Suppressor macrophage treated with lipopolysaccharide for 1 hour (primary cell): ENCODE data around the gene RAB3C.
"Not testable (repeated sequence)": the region's sequence is repeated elsewhere in the genome, so short reads cannot be mapped to it uniquely, and the experiment has no call there.

Experiments
- DNase-seq, 3 donors: peaks; one replicate each; pipeline ENCODE4 v3.0.0-alpha.2; 2020 to 2022

RAB3C gene

DNA sequence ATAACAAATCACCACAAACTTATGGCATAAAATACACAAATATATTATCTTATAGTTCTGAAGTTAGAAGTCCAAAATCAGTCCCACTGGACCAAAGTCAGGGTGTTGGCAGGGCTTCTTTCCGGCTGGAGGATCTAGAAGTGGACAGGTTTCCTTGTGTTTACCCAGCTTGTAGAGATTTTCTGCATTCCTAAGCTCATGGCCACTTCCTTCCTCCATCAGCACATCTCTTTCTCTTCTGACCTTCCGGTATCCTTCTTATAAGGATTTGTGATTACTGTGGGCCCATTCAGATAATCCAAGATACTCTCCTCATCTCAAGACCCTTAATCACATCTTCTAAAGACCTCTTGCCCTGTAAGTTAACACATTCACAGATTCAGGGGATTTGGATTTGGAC lies 97.6 kb downstream of the RAB3C start:
- no peak for DNase-seq

DNA sequence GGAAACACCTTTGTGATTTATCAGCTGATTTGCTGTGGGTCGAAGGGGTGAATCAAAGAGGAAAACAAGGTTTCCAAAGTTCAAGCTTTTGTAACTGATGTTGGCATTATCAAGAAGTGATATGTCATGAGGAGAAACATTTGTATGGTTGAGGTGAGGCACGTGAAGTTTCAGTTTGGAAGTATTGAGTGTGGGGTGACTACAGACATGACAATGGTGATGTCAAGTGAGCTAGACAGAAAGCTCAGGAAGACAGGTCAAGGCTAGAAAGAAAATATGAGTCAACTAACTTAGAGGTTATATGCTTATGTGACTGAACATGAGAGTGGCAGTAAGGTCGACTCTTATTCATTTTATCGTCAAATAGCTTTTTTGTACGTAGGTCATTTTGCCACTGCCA lies 99.1 kb downstream of the RAB3C start:
- no peak for DNase-seq

DNA sequence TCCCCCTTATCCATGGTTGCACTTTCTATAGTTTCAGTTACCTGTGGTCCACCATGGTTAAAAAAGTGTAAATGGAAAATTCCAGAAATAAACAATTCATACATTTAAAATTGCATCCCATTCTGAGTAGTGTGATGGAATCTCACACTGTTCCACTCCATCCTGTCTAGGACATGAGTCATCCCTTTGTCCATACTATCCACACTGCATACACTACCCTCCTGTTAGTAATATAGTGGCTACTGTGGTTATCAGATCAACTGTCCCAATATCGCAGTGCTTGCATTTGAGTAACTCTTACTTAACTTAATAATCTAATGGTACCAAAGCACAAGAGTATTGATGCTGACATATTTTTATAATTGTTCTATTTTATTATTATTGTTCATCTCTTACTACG lies 100.7 kb downstream of the RAB3C start:
- no peak for DNase-seq

DNA sequence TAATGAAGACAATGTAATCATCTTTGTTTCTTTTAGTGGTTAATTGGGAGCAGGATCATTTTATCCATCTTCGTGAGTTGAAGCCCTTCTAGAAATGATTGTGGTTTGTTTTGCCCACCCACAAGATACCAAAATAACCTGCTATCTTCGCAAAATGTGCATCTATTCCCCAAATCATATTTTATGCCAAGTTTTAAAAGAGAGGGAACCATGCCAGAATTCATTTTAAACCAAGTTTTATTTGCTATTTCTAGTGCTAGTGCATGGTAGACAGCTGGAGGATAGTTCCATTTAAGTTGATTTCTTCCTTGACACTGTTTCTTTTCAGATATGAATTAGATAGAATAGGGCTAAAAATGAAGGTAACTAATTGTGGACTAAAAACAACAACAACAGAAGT lies 104.2 kb downstream of the RAB3C start:
- no peak for DNase-seq

DNA sequence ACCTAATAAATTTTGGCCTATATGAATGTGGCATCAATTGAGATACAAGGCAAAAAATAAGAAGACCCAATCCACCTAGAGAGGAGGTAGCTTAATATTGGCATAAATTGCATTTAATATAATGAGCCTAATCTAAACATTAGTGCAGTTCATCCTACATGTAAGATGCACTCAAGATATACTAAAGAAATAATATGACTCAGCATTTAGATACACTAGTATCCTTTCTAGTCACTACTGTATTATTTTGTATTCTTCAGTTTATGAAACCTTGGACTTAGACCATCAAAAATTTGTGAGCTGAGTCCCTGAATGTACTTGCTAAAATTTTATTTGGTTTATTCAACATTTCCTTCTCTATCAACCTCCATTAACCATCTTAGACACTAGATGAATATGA lies 104.7 kb downstream of the RAB3C start:
- no peak for DNase-seq

DNA sequence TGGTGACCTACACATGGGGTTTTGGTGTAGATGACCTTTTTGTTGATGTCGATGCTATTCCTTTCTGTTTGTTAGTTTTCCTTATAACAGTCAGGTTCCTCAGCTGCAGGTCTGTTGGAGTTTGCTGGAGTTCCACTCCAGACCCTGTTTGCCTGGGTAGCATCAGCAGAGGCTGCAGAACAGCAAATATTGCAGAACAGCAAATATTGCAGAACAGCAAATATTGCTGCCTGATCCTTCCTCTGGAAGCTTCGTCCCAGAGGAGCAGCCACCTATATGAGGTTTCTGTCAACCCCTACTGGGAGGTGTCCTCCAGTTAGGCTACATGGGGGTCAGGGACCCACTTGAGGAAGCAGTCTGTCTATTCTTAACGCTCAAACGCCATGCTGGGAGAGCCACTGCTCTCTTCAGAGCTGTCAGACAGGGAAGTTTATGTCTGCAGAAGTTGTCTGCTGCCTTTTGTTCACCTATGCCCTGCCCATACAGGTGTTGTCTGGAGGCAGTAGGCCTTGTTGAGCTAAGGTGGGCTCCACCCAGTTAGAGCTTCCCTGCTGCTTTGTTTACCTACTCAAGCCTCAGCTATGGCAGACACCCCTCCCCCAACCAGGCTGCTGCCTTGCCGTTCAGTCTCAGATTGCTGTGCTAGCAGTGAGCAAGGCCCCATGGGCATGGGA lies 116.3 kb downstream of the RAB3C start:
- DNase-seq: not testable (repeated sequence)

DNA sequence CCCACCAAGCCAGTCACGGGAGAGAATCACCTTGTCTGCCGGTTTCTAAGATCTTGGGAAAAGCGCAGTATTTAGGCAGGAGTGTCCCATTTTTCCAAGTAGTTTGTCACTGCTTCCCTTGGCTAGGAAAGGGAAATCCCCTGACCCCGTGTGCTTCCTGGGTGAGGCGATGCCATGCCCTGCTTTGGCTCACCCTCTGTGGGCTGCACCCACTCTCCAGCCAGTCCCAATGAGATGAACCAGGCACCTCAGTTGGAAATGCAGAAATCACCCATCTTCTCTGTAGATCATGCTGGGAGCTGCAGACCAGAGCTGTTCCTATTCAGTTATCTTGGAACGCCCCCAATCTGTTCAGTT lies 116.9 kb downstream of the RAB3C start:
- peak in 1 of 3 donors; percentile 15 for DNase-seq

DNA sequence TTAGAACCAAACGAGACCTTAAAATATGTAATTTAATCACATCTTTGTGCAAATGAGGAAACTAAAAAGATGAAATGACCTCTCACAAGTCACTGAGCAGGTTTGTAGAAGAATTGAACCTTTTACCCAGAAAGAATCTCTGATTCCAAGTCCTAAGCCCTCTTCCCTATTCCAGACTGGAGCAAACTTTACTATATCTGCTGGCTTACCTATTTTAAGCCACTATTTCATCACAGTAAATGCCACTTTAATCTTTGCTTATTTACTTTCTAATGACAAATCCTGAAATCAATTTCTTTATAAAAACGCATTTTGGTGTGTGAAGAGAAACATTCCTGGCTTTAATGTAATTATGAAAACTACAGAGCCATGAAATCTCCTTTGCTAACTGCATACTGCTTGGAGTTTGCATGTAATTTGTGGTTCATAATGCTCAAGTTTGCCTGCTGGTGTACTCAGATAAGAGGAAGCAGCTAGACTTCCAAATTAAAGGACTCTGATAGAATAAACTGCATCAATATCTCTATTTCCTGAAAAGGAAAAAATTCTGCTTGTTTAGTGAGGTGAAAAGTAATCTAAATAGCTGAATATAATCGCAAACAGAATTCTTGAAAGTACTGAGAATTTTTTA lies 121.2 kb downstream of the RAB3C start:
- no peak for DNase-seq

DNA sequence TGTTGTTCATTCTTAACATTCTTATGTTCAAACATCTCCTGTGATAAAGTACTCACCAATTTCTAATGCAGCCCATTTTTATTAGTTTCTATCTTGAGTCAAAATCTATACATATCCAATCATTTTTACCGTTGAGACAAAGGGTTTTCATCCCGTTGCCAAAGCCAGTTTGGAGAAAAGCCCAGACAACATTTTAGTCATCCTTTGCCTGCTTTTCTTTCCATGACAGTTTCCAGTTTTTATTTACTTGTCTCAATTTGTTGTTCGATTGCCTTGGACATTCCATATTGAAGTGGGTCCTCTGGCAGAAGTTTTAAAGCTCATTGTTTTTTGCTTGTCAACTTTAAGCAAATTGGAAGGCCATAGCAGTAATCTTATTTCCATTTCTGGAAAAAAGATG lies 123.9 kb downstream of the RAB3C start:
- DNase-seq: no peak

DNA sequence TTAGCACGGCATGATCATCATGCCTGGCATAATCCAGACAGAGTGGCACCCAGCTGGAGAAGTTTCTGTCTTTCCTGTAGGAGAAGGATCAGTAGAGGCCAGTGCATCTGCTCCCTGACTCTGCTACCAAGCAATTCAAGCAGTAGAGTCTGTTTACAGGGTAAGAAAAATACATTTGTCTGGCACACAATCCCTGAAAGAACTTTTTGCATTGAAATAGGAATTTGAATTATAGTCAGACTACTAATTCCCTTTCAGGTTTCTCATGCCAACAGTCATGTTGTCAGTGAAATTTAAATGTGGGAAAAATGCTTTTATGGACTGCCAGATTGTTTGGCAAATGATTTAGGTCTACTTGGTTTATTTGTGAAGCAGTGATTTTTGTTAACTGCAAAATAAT lies 125.6 kb downstream of the RAB3C start:
- DNase-seq: no peak

DNA sequence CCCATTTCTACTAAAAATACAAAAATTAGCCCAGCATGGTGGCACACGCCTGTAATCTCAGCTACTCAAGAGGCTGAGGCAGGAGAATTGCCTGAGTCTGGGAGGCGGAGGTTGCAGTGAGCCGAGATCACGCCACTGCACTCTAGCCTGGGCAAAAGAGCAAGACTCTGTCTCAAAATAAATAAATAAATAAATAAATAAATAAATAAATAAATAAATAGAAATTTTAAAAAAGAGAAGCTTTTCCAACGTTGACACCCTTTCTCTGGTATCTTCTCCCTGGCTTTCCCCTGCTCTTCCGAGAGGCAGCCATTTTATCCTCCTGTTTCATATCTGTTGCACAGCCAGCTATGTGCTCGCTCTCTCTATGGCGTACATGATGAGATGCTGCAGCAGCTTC lies 127.5 kb downstream of the RAB3C start:
- DNase-seq: not testable (repeated sequence)

DNA sequence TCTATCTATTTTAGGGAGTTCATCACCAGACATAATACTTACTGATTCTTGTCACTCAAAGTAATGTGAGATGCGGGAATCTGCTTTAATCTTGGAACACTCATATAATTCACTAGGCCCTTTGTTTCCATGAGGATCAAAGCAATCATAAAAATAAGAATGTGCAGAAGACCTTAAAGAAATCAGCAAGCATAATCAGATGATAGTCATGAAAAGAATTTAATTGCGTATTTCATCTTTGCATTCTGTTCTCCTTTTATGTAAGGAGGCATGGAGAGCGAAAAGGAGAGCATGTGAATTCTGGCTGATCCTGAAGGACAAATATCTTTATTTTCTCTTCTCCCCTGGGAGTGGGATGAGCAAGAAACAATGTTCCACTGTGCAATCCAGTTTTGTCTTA lies 128.0 kb downstream of the RAB3C start:
- DNase-seq: no peak

DNA sequence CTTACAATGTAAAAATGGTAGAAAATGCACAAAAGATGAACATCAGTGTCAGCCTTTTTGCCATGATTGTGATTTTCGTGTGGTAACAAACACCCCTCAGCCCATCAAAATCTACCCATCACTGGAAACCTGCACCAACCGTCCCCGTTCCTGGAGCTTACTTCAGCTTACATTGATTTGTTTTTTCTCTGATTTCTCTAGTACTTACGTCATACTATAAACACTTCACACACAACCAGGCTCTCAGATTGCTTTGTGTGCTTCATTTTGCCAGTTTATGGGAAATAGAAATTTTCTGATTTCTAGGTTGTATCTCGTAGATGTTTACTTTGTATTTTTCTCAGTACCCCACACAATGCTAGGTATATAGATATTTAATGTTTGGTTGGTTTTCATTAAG lies 129.1 kb downstream of the RAB3C start:
- no peak for DNase-seq

DNA sequence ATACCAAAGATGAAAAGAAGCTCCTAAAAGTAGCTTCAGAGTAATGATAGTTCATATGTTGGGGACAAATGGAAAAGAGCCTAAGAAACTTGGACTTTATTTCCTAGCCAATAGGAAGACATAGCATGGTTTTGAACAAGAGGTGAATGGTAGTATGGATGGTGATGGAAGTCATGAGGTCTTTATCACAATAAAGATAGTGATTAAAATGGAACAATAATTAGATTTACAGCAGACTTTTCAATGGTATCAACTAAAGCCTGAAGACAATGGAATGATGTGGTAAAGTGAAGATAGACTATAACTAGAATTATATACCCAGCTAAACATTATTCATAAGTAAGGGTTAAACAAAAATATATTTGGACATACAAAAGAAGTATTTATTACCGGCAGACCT lies 131.2 kb downstream of the RAB3C start:
- no peak for DNase-seq

DNA sequence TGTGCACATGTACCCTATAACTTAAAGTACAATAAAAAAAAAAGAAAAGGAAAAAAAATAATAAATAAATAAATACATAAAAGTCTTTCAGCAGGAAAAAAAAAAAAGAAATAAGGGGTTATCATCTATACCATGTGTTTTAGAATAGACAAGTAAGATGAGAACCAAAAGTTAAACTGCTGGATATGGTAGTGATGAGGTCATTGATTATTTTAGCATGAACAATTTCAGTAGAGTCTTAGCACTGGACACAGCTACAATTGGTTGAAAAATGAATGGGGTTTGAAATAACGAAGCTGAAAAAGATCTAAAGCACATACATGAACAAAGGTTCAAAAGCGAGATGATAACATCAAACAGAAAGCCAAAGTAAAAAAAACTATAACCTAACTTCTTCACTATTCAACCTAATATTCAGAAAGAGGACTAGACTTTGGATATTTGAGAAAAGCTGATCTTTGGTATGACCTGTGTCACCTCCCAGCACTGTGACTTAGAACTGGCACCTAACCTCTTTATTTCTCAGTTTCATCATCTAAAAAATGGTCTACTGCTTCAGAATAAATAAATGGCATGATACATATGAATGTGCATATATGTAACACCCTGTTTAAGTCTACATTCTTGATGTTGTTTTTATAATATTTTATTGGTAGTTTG lies 133.3 kb downstream of the RAB3C start:
- no peak for DNase-seq

DNA sequence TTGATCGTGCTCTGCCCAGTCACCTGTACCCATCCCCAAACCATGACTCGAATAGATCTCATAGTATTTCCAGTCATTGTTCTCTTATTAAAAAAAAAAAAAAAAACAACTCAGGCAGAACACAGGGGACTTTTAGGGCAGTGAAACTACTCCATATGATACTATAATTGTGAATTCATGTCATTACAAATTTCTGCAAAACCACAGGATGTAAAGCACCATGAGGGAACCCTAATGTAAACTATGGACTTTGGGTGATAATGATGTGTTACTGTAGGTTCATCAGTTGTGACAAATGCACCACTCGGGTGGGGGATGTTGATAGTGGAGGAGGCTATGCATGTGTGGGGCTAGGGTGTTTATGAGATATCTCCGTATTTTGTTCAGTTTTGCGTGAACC lies 133.8 kb downstream of the RAB3C start:
- no peak for DNase-seq

DNA sequence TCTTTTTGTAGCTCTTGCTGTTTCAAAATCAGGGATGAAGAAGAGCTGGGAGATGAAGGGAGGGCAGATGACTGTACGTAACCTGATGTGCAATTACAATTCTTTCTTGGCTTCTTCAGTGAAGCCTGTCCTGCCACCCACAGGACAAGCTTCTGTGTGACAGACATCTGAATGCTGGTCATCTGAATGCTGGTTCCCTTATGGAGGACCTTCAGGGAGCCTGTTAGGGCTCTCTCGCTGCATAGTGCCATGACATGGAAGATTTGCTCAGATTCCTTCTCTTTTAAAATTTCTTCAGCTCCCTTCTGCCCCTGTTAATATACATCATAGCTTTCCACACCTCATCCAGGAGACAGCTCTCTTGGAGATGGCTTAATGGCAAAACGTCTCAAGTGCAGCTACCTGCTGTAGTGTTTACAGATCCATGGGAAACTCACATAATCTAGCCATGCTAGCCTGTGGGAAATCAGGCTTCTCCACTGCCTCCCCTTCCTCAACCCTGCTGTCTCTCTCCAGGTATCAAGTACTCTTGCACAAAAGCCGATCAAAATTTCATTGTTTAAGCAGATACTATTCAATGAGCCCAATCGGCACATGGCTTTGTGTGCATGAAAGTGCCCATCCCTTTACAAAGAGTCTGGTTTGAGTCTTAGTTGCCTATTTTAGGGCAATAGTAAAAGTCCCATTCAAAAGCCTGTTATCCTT lies 134.6 kb downstream of the RAB3C start:
- no peak for DNase-seq

DNA sequence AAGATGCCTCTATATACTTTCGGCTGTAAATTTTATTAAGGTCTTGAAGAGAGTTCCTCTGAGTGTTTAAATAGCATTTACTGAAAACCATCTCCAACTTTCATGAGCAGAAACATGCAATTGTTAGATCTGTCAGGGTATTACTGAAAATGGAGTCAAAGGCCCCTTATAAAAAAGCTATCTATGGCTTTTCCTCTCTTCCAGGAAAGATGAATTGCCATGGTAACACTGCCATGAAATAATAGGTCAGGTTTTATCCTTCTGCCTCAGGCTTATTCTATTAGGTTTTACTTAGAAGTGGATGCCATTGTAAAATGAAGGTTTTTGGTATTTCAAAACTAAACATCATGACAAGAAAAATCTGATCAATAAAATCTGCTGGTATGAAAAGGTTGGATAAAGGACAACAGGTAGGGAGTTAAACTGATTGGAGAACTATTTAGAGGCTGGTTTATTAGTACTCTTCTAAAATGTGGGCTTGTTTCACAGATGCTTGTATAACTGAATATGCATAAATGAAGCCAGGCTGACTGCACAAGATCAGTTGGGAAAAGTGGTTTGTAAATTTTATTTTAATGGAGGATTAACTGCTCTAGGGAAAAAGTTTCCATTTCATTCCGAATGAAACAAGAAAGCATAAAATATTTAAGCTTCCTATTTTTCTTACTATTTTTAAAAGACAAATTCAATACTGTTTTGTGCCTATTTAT lies 135.5 kb downstream of the RAB3C start:
- DNase-seq: no peak

DNA sequence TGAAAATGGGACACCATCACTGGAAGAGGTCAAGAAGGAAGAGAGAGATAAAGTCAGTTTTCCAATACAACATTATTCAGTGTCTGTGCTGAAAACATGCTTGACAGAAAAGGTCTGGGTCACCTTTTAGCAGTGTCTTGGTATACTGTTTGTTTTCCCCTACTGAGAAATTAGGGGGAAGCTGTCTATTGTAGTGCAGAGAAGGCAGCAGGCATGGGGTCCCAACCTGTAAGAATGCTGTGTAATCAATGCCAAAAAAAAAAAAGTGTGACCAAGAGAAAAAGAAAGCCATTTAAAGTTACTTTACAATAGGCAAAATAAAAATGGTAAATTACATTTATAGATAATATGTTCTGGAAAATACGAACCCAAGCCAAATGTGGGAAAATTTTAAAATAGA lies 139.3 kb downstream of the RAB3C start:
- DNase-seq: no peak

DNA sequence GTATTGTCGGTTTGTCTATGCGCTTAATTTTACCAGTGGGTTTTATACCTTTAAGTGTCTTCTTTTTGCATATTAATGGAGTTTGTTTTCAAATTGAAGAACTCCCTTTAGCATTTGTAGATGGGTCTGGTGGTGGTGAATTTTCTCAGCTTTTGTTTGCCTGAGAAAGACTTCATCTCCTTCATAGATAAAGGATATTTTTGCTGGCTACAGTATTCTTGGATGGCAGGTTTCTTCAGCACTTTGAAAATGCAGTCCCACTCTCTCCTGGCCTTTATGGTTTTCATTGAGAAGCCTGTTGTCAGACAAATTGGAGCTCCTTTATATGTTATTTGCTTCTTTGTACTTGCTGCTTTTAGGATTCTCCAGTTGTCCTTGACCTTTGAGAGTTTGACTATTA lies 142.1 kb downstream of the RAB3C start:
- no peak for DNase-seq

DNA sequence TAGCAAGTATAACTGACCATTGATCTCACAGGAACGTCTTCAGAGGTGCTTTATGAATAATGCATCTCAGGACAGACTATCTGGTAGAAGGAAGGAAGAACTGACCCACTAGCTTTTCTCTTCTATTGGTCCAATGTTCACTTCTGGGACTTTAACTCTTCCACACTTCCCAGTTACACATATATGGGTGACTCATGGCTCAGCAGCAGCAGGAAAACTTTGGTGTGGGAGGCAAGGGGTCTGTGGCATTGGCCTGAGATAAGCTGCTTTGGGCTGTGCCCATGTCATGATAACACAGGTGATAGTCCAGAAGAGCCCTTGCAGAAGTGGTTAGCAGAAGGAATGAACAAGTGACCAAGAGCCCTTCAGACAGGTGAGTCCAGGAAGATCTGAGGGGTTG lies 148.8 kb downstream of the RAB3C start:
- DNase-seq: no peak

DNA sequence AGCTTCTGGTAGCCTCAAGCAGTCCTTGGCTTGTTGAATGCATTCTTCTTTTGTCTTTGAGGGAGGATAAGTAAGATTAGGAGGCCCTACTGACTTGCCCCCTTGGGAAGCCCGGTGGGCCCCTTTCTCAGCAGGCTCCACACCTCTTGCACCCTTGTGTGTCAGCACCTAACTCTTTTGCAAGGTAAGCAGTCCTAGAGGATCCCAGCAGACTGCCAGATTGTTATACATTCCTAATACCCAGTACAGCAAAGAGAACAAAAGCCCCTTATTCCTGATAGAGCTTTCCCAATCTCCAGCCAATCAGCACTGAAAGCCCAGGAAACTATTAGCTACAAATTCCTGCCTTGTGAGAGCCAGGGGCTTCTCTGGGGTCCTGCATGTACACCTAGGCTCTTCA lies 152.8 kb downstream of the RAB3C start:
- DNase-seq: no peak

DNA sequence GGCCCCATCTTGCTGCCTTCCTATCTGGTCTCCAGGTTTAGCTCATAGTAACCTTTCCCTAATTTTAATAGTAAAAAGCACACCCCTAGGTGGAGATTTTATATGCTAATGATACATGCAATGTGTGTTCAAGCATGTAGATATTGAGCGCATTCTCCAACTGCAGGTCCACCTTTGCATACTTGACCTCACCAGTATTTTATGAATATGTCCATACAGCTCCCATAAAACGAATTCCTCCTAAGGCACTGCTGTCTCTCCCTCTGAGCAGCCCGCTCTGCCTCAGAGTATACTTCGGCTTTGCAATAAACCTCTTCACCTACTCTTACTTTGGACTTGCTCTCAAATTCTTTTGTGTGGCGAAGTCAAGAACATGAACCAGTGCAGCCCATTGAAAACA lies 153.3 kb downstream of the RAB3C start:
- DNase-seq: no peak
